GM23338 (cell line): ENCODE measurements around the gene SUMO4. TPM values are rescaled to one million over a fixed set of nuclear protein-coding genes. Genes with fewer than 3 reads are reported as not detected.

Experiments
- ATAC-seq: fragments of 200-7000 bp; cut with Tn5 transposase; 3 replicates; pipeline ENCODE4 v1.9.1; 2020
- DNase-seq: peaks from one replicate; pipeline ENCODE4 v3.0.0-alpha.2; 2015; ENCODE audit warnings: low spot score
- H2AFZ ChIP-seq: fragments of 200-600 bp; sonication (generic); 2 replicates; pipeline ENCODE4 v1.8.0; 2016; ENCODE audit warnings: antibody characterized with exemption, mild to moderate bottlenecking, moderate library complexity
- H3F3A ChIP-seq: fragments of 200-600 bp; sonication (generic); replicated peaks from 2 replicates; pipeline ENCODE4 v1.8.0; 2017; ENCODE audit warnings: antibody characterized with exemption, mixed run types, low read depth
- H3K27ac ChIP-seq: fragments of 200-600 bp; sonication (generic); 2 replicates; pipeline ENCODE4 v1.6.1; 2016; ENCODE audit warnings: low read depth
- H3K27me3 ChIP-seq: fragments of 200-600 bp; sonication (generic); 2 replicates; pipeline ENCODE4 v1.8.0; 2016; ENCODE audit warnings: mild to moderate bottlenecking, mixed run types, moderate library complexity; ENCODE audit not compliant: insufficient read depth
- H3K36me3 ChIP-seq: fragments of 200-600 bp; sonication (generic); 2 replicates; pipeline ENCODE4 v1.8.0; 2016; ENCODE audit warnings: mild to moderate bottlenecking; ENCODE audit not compliant: insufficient read depth
- H3K4me1 ChIP-seq: fragments of 200-600 bp; sonication (generic); 2 replicates; pipeline ENCODE4 v1.8.0; 2016; ENCODE audit warnings: mild to moderate bottlenecking, moderate library complexity; ENCODE audit not compliant: insufficient read depth
- H3K4me2 ChIP-seq: fragments of 200-600 bp; sonication (generic); 2 replicates; pipeline ENCODE4 v1.7.1; 2017; ENCODE audit warnings: mixed run types
- H3K4me3 ChIP-seq: fragments of 200-600 bp; sonication (generic); 2 replicates; pipeline ENCODE4 v1.6.1; 2016; ENCODE audit warnings: mixed run types
- H3K79me2 ChIP-seq: fragments of 200-600 bp; sonication (generic); replicated peaks from 2 replicates; pipeline ENCODE4 v1.8.0; 2017; ENCODE audit warnings: mild to moderate bottlenecking; ENCODE audit not compliant: insufficient read depth
- H3K9me2 ChIP-seq: fragments of 200-600 bp; sonication (generic); 2 replicates; pipeline ENCODE4 v1.8.0; 2017; ENCODE audit not compliant: insufficient read depth
- H4K20me1 ChIP-seq: fragments of 200-600 bp; sonication (generic); replicated peaks from 2 replicates; pipeline ENCODE4 v1.8.0; 2017; ENCODE audit warnings: mild to moderate bottlenecking; ENCODE audit not compliant: insufficient read depth
- H3K27ac Mint-ChIP-seq: 2 replicates; pipeline ENCODE4 v1.8.0; 2020; ENCODE audit warnings: inconsistent platforms, mild to moderate bottlenecking, moderate library complexity, mixed read lengths
- H3K27me3 Mint-ChIP-seq: 3 replicates; pipeline ENCODE4 v1.8.0; 2022; ENCODE audit warnings: low read depth, mild to moderate bottlenecking, moderate library complexity, mixed read lengths, inconsistent platforms; ENCODE audit not compliant: insufficient read depth, poor library complexity
- H3K36me3 Mint-ChIP-seq: 3 replicates; pipeline ENCODE4 v1.8.0; 2021; ENCODE audit warnings: low read depth, mild to moderate bottlenecking, inconsistent platforms, moderate library complexity, mixed read lengths
- H3K4me1 Mint-ChIP-seq: 3 replicates; pipeline ENCODE4 v1.8.0; 2020; ENCODE audit warnings: mild to moderate bottlenecking, inconsistent platforms, mixed read lengths
- H3K4me3 Mint-ChIP-seq: 3 replicates; pipeline ENCODE4 v1.8.0; 2021; ENCODE audit warnings: moderate library complexity, mild to moderate bottlenecking, inconsistent platforms, mixed read lengths
- H3K9me3 Mint-ChIP-seq: 3 replicates; pipeline ENCODE4 v1.8.0; 2020; ENCODE audit warnings: moderate library complexity, mild to moderate bottlenecking, inconsistent platforms, mixed read lengths
- CREB1 ChIP-seq: fragments of 250-450 bp; sonication (Bioruptor Pico); IDR thresholded peaks from 2 replicates; pipeline ENCODE4 v1.5.0; 2020; ENCODE audit warnings: low read depth, mild to moderate bottlenecking, moderate library complexity
- NANOG ChIP-seq: IDR thresholded peaks from 2 replicates; pipeline ENCODE4 v1.6.1; 2016; ENCODE audit warnings: antibody characterized with exemption, borderline replicate concordance
- REST ChIP-seq: IDR thresholded peaks from one replicate; pipeline ENCODE4 v1.6.1; 2018; ENCODE audit warnings: antibody characterized with exemption; ENCODE audit not compliant: unreplicated experiment
- ZNF114 ChIP-seq: fragments of 250-450 bp; sonication (Bioruptor Pico); IDR thresholded peaks from 2 replicates; pipeline ENCODE4 v1.5.0; 2020; ENCODE audit warnings: mild to moderate bottlenecking, moderate library complexity
- ZNF331 ChIP-seq: fragments of 250-450 bp; sonication (Bioruptor Pico); IDR thresholded peaks from 2 replicates; pipeline ENCODE4 v1.5.0; 2020; ENCODE audit warnings: low read depth, mild to moderate bottlenecking, moderate library complexity
- ZNF462 ChIP-seq: fragments of 250-450 bp; sonication (Bioruptor Pico); IDR thresholded peaks from 2 replicates; pipeline ENCODE4 v1.5.0; 2020; ENCODE audit warnings: mild to moderate bottlenecking, moderate library complexity
- polyA plus RNA-seq: library from polyadenylated mRNA; unstranded; fragments of >200 nt; fragmentation: Nextera tagmentation; extraction: Ambion mirVana; gene quantifications from 2 replicates; pipeline ENCODE4 v1.2.1, GENCODE V29; 2016
- total RNA-seq: library from RNA; depleted of rRNA; stranded (reverse); fragments of >200 nt; shearing (Covaris generic); gene quantifications from 2 replicates; pipeline ENCODE4 v1.2.3, GENCODE V29; 2014

Gene SUMO4
- total and polyA plus RNA-seq, 2 experiments from 2014 or later, result 1.9 to 2.1 TPM

GRCh38 chr6:149357726-149358538 lies 42.1 kb upstream of the SUMO4 start:
- Mint-ChIP-seq H3K27me3 (no peaks in the 10 kb centered on the region), H3K36me3 (peaks cover 8% of the 10 kb centered on the region), H3K27ac (peak overlapping the region; percentile 63; the same call in 1 of the 2 replicates), H3K9me3 (no peaks in the 10 kb centered on the region), H3K4me3 (no peak overlapping the region), H3K4me1 (peaks cover 21% of the 10 kb centered on the region)
- Histone ChIP-seq H3K79me2 (peaks cover 100% of the 10 kb centered on the region), H3K4me3 (no peak overlapping the region), H3K4me1 (peaks cover 18% of the 10 kb centered on the region), H3K36me3 (no peaks in the 10 kb centered on the region), H3F3A (no peaks in the 10 kb centered on the region), H2AFZ (no peak overlapping the region), H4K20me1 (peaks cover 31% of the 10 kb centered on the region), H3K4me2 (no peak overlapping the region), H3K27ac (no peak overlapping the region), H3K27me3 (no peaks in the 10 kb centered on the region), H3K9me2 (no peaks in the 10 kb centered on the region)
- TF ChIP-seq ZNF331 (CRISPR knock-in tag) (no peak), ZNF114 (CRISPR knock-in tag) (no peak), NANOG (no peak), REST (no peak), ZNF462 (CRISPR knock-in tag) (no peak), CREB1 (no peak)
- ATAC-seq (no peak), DNase-seq (no peak)
